A673 (cell line): ENCODE measurements around the gene AMPH.

Experiments used
- EZH2 ChIP-seq: fragments of 200-600 bp; sonication (generic); IDR thresholded peaks from 2 replicates; pipeline ENCODE4 v1.6.1; 2017; ENCODE audit warnings: borderline replicate concordance, low read depth, mild to moderate bottlenecking, mixed read lengths, antibody characterized with exemption, low read length; ENCODE audit not compliant: poor library complexity, severe bottlenecking
- TF ChIP-seq, protein P1 (sequence below): fragments of 300-800, 200-600 bp; sonication (generic); conservative IDR thresholded peaks from 2 replicates; pipeline ENCODE4 v1.5.1; 2017; ENCODE audit warnings: low read depth, mild to moderate bottlenecking, antibody characterized with exemption, low read length, moderate library complexity, mixed read lengths

GRCh38 chr7:38383281-38383680 is 247.9 kb downstream of the AMPH start:
- TF ChIP-seq, protein P1, sequence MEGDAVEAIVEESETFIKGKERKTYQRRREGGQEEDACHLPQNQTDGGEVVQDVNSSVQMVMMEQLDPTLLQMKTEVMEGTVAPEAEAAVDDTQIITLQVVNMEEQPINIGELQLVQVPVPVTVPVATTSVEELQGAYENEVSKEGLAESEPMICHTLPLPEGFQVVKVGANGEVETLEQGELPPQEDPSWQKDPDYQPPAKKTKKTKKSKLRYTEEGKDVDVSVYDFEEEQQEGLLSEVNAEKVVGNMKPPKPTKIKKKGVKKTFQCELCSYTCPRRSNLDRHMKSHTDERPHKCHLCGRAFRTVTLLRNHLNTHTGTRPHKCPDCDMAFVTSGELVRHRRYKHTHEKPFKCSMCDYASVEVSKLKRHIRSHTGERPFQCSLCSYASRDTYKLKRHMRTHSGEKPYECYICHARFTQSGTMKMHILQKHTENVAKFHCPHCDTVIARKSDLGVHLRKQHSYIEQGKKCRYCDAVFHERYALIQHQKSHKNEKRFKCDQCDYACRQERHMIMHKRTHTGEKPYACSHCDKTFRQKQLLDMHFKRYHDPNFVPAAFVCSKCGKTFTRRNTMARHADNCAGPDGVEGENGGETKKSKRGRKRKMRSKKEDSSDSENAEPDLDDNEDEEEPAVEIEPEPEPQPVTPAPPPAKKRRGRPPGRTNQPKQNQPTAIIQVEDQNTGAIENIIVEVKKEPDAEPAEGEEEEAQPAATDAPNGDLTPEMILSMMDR: no peak
- TF ChIP-seq EZH2: no peak
